Duodenal mucosa (tissue), 2 donors: ENCODE measurements around the gene IRAK1.
A peak's percentile ranks its signal among the peaks of the same experiment; 100 is the strongest.

ENCODE experiments used
- H3K27ac ChIP-seq: one replicate; pipeline ENCODE4 v1.7.0; 2013; ENCODE audit warnings: low read depth, low read length
- H3K27me3 ChIP-seq, 2 donors: one replicate each; pipeline ENCODE4 v1.7.0; 2013; ENCODE audit warnings: low read length in 2 of 2, control low read depth in 1 of 2; ENCODE audit not compliant: insufficient read depth in 2 of 2, control insufficient read depth in 1 of 2
- H3K36me3 ChIP-seq, 2 donors: one replicate each; pipeline ENCODE4 v1.7.0; 2013; ENCODE audit warnings: low read length in 2 of 2, control low read depth in 1 of 2; ENCODE audit not compliant: insufficient read depth in 2 of 2, control insufficient read depth in 1 of 2
- H3K4me1 ChIP-seq, 2 donors: one replicate each; pipeline ENCODE4 v1.7.0; 2013; ENCODE audit warnings: low read length in 2 of 2, control low read depth in 1 of 2; ENCODE audit not compliant: insufficient read depth in 2 of 2, control insufficient read depth in 1 of 2
- H3K4me3 ChIP-seq, 2 donors: one replicate each; pipeline ENCODE4 v1.7.0; 2013; ENCODE audit warnings: low read length in 2 of 2, low read depth in 1 of 2
- H3K9ac ChIP-seq, 2 donors: one replicate each; pipeline ENCODE4 v1.7.0; 2013; ENCODE audit warnings: low read length in 2 of 2, low read depth in 1 of 2
- H3K9me3 ChIP-seq, 2 donors: one replicate each; pipeline ENCODE4 v1.7.0; 2013; ENCODE audit warnings: low read length in 2 of 2, control low read depth in 1 of 2; ENCODE audit not compliant: control insufficient read depth in 1 of 2

The IRAK1 gene

GRCh38 chrX:154056770-154057241 is 37.1 kb upstream of the IRAK1 start:
- Histone ChIP-seq H3K9ac (no peak overlapping the region), H3K27me3 (no peaks in the 10 kb centered on the region), H3K4me1 (peaks cover 26 to 28% of the 10 kb centered on the region in 2 donors), H3K27ac (no peak overlapping the region), H3K9me3 (no peaks in the 10 kb centered on the region), H3K4me3 (no peak overlapping the region), H3K36me3 (peaks cover 0 to 27% of the 10 kb centered on the region in 2 donors)

DNA sequence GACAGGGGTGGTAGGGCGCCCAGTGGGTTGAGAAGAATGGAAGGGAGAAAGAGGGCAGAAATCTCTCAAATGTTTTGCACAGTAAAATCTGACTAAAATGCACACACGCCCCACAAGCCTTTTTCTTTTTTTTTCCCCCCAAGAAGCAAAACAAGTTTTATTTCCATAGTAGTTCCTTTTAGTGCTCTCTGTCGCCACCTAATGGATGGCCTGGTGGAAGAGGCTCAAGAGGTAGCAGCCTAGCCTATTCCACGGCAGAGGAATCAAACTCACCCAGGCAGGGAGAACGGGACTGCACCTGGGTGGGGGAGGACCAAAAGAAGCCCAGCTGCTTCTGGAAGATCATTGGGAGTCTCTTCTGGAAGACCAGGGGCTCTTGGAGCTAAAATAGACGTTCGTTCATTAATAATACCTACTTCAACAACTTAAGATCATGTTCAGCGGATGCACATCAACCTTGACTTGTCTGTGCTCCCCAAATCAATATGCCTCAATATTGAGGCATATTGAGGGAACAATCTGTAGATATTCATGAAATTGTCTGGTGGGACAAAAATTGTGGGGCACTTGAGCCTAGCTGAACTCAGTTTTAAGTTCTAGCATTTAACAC is 31.6 kb upstream of the IRAK1 start:
- peaks cover 0 to 4% of the 10 kb centered on the region in 2 donors for H3K36me3 ChIP-seq
- no peaks in the 10 kb centered on the region for H3K9me3 ChIP-seq
- H3K27me3 ChIP-seq: no peaks in the 10 kb centered on the region
- no peak overlapping the region for H3K9ac ChIP-seq
- H3K27ac ChIP-seq: no peak overlapping the region
- H3K4me1 ChIP-seq: peaks cover 20 to 26% of the 10 kb centered on the region in 2 donors
- no peak overlapping the region for H3K4me3 ChIP-seq

DNA sequence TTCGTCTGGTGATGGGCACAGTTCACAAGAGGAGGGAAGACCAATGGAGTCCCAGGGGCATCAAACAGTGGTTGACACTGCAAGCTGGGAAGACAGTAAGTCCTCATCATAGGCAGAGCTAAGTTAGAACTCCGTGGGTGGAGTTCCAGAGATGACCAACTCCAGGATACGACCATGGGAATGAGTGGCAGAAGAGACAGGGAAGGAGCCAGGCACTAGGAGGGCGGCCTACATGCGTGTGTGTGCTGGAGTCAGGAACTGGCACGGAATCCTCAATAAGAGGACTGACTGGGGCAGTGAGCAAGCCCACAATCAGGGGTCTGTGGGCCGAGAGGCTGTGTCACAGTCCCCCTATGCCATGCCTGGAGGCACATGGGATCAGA is 30.4 kb upstream of the IRAK1 start:
- Histone ChIP-seq H3K9me3 (no peaks in the 10 kb centered on the region), H3K4me3 (no peak overlapping the region), H3K27me3 (no peaks in the 10 kb centered on the region), H3K36me3 (peaks cover 0 to 4% of the 10 kb centered on the region in 2 donors), H3K27ac (peak overlapping the region; percentile 20), H3K4me1 (peaks cover 26 to 28% of the 10 kb centered on the region in 2 donors), H3K9ac (no peak overlapping the region)

- H3K27ac ChIP-seq: no peak overlapping the region
- H3K4me1 ChIP-seq: peaks cover 26 to 28% of the 10 kb centered on the region in 2 donors
- H3K36me3 ChIP-seq: peaks cover 0 to 4% of the 10 kb centered on the region in 2 donors
- no peaks in the 10 kb centered on the region for H3K27me3 ChIP-seq
- no peak overlapping the region for H3K4me3 ChIP-seq
- no peak overlapping the region for H3K9ac ChIP-seq
- H3K9me3 ChIP-seq: no peaks in the 10 kb centered on the region
Observed at GRCh38 chrX:154049209-154050112, 29.8 kb upstream of the IRAK1 start.

GRCh38 chrX:154048398-154048797 is 28.7 kb upstream of the IRAK1 start:
- Histone ChIP-seq H3K27me3 (no peaks in the 10 kb centered on the region), H3K9me3 (no peaks in the 10 kb centered on the region), H3K4me3 (no peak overlapping the region), H3K27ac (no peak overlapping the region), H3K36me3 (peaks cover 0 to 4% of the 10 kb centered on the region in 2 donors), H3K4me1 (peaks cover 26 to 28% of the 10 kb centered on the region in 2 donors), H3K9ac (no peak overlapping the region)

GRCh38 chrX:154046940-154047610 is 27.4 kb upstream of the IRAK1 start:
- H3K36me3 ChIP-seq: peaks cover 0 to 4% of the 10 kb centered on the region in 2 donors
- H3K27ac ChIP-seq: peak overlapping the region; percentile 10
- no peak overlapping the region for H3K4me3 ChIP-seq
- no peaks in the 10 kb centered on the region for H3K9me3 ChIP-seq
- peaks cover 26 to 28% of the 10 kb centered on the region in 2 donors for H3K4me1 ChIP-seq
- H3K9ac ChIP-seq: no peak overlapping the region
- H3K27me3 ChIP-seq: no peaks in the 10 kb centered on the region

DNA sequence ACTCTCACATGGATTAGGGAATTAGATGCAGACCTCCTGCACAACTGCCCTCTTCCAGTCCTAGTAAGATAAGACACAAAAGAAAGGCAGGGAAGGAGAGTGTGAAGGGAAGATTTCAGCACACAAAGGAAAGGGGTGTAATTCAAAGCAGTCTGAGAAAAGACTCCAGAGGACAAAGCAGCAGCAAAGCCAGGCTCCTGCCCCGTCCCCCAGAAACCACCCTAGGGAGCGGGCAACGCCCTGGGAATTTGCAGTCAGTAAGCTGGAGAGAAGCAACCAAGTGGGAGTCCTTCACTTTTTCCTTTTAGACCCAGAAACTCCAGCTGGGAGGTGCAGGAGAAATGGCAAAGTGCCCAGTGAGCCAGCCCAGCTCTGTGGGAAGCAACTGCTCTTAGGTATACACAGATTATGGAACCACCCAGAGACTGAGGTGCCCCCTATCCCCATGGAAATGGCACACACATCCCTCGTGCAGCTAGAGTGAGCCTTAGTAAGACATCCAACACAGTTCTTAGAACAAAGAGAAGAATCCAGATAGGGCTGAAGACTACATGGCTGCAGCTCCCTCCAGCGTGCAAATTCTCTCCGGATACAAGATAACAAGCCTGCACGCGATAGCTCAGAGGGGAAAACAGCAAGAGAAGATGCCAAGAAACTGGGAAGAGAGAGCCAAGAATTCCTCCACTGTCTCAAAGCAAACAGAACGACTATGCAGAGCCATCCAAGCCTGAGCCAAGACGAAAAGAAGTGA is 26.5 kb upstream of the IRAK1 start:
- no peak overlapping the region for H3K4me3 ChIP-seq
- H3K4me1 ChIP-seq: peaks cover 26% of the 10 kb centered on the region in 2 donors
- no peaks in the 10 kb centered on the region for H3K9me3 ChIP-seq
- H3K9ac ChIP-seq: no peak overlapping the region
- H3K27ac ChIP-seq: no peak overlapping the region
- peaks cover 0 to 4% of the 10 kb centered on the region in 2 donors for H3K36me3 ChIP-seq
- no peaks in the 10 kb centered on the region for H3K27me3 ChIP-seq

DNA sequence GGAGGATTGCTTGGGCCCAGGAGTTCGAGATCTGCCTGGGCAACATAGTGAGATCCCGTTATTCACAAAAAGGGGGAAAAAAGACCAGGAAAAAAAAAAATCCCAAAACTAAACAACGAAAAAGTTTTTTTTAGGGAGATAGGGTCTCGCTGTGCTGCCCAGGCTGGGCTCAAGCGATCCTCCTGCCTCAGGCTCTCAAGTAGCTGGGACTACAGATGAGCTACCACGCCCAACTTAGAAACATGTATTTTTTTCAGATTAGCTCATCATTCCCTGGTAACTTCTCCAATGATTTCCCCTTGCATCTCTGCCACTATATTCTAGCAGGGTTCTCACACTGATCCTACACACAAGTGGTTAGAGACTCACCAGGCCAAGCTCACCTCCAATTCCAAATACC is 24.4 kb upstream of the IRAK1 start:
- Histone ChIP-seq H3K9me3 (no peaks in the 10 kb centered on the region), H3K4me3 (no peak overlapping the region), H3K27ac (no peak overlapping the region), H3K27me3 (no peaks in the 10 kb centered on the region), H3K4me1 (peaks cover 10 to 20% of the 10 kb centered on the region in 2 donors), H3K36me3 (peaks cover 0 to 9% of the 10 kb centered on the region in 2 donors), H3K9ac (no peak overlapping the region)

DNA sequence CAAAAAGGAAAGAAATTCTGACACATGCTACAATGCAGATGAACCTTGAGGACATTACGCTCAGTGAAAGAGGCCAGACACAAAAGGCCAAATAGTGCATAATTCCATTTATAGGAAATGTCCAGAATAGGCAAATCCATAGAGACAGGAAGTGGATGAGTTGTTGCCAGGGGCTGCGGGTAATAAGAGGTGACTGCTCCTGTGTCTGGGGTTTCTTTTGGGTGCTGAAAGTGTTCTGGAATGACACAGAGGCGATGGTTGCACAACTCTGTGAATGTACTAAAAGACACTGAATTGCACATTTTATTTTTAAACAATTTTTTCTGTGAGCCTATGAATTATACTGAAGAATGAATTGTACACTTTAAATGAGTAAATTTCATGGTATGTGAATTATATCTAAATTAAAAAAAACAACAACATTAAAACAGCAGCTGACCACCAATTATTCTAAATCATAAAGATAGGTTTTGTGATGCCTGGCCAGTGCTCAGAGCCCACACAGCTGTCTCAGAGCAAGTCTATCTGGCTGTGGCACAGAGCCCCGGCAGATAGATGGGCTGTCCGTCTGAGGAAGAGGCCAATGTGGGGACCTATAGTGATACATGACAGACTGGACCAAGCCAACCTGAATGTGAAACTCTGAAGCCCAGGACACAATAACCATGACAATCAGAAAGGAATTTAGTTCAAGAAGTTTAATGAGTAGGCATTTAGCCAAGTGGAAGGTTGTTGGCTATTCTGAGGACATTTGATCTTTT is 23.5 kb upstream of the IRAK1 start:
- H3K4me1 ChIP-seq: peaks cover 10 to 15% of the 10 kb centered on the region in 2 donors
- H3K9ac ChIP-seq: no peak overlapping the region
- no peak overlapping the region for H3K4me3 ChIP-seq
- no peaks in the 10 kb centered on the region for H3K27me3 ChIP-seq
- peaks cover 0 to 9% of the 10 kb centered on the region in 2 donors for H3K36me3 ChIP-seq
- no peaks in the 10 kb centered on the region for H3K9me3 ChIP-seq
- H3K27ac ChIP-seq: no peak overlapping the region
